ENCODE results near the gene TIAM2. TPM values are rescaled to one million over a fixed set of nuclear protein-coding genes. Genes with fewer than 3 reads are reported as not detected.

Gene TIAM2
- total RNA-seq, 2 donors from 2014 or later = 3.1 to 6.6 TPM

DNA sequence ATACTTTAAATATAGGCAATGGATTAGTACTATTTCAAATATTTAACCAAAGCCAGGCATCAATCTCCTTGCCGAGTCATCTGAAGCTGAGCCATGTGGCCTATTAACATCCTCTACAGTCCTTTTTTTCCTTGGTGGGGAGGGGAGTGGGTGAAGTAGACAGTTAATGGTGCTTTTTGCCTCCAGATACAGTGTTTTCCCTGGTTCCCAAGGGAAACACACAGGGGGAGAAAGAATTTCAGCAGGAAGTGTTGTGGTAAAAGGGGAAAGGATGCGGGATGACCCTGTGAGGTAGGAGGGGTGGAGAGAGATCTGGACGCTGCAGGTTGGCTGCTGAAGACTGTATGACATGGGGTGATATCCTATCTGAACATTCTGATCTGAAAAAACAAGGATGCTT, 278.3 kb downstream of the TIAM2 start:
- intact Hi-C loops (cut with DNase I) = no loop called here
- no peaks in the 10 kb centered on the region for H3K27me3 ChIP-seq
- 63 to 75% methylated on average over 3 of the region's 3 CpGs for WGBS, 2 donors
- no peak overlapping the region for H3K27ac ChIP-seq
- TF ChIP-seq CTCF (IDR thresholded peaks at IDR 0.05) (no peak), POLR2A (IDR thresholded peaks at IDR 0.05) (no peak)
- DNase-seq (no peak), ATAC-seq (peak; percentile 30)
- no peaks in the 10 kb centered on the region for H3K36me3 ChIP-seq (replicated peaks in 1 of 2; ENCODE audit: insufficient read depth in 1 of 2, low read depth in 2 of 2)
- H3K4me1 ChIP-seq = no peaks in the 10 kb centered on the region
- no peaks in the 10 kb centered on the region for H3K9me3 ChIP-seq
- no peak overlapping the region for H3K4me3 ChIP-seq

DNA sequence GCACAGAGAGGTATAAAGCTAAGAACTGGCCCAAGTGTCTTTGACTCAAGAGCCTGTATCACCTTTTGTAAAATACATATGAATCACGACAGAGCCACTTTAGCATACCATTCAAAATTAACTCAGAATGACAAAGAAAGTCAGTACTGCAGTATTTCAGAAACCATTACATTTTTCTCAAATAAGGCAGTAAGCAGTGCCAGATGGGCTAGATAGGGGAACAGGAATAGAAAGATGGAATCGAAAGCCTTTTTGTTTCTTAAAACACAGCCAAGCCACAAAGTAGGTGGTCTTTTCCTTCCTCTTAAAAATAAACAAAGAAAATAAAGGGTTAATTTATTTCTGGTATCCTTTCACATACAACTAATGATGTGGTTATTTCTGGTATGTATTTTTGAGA, 279.0 kb downstream of the TIAM2 start:
- H3K4me1 ChIP-seq = no peaks in the 10 kb centered on the region
- no peaks in the 10 kb centered on the region for H3K36me3 ChIP-seq (replicated peaks in 1 of 2; ENCODE audit: insufficient read depth in 1 of 2, low read depth in 2 of 2)
- H3K4me3 ChIP-seq = no peak overlapping the region
- H3K27ac ChIP-seq = no peak overlapping the region
- intact Hi-C loops (cut with DNase I) = no loop called here
- ATAC-seq (no peak), DNase-seq (no peak)
- H3K27me3 ChIP-seq = no peaks in the 10 kb centered on the region
- no peak for TF ChIP-seq POLR2A (IDR thresholded peaks at IDR 0.05)
- no peak for TF ChIP-seq CTCF (IDR thresholded peaks at IDR 0.05)
- WGBS, 2 donors = 69 to 81% methylated on average over 2 of the region's 2 CpGs
- no peaks in the 10 kb centered on the region for H3K9me3 ChIP-seq

DNA sequence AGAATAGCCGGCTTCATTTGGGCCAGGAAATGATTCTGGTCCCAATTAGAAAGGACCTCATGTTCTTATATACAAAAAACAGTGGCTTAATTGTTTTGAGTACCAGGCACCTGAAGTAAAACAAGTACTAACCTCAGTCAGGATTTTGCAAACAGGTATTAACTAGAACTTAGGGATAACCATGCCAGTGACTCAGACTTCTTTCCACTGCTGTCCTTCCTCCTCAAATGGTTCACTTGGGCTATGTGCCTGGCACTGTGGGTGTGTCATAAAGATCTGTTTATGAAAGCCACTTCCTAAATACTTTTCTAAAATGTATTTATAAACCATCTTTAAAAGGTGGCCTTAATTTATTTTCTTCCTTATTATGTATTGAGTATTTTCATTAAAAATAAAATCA, 279.4 kb downstream of the TIAM2 start:
- no peak for ATAC-seq

DNA sequence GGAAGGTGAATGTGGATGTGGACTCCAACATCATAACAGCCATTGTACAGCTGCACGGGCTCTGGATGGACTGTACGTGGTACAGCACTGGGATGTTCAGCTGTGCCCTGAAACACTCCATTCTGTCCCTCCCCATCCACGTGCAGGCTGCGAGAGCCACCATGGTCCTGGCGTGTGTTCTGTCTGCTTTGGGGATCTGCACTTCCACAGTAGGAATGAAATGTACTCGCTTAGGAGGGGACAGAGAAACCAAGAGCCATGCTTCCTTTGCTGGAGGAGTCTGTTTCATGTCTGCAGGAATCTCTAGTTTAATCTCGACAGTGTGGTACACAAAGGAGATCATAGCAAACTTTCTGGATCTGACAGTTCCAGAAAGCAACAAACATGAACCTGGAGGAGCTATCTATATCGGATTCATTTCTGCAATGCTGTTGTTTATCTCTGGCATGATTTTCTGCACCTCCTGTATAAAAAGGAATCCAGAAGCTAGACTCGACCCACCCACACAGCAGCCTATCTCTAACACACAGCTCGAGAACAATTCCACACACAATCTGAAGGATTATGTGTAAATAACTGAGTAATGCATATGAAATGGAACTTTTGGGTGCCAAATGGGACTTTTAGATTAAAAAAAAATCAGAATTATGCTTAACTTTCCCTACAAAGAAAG, 280.8 kb downstream of the TIAM2 start:
- 73 to 75% methylated on average over 10 of the region's 10 CpGs for WGBS, 2 donors
- Histone ChIP-seq H3K27me3 (no peaks in the 10 kb centered on the region), H3K4me1 (no peaks in the 10 kb centered on the region), H3K4me3 (no peak overlapping the region), H3K9me3 (no peaks in the 10 kb centered on the region), H3K27ac (no peak overlapping the region), H3K36me3 (replicated peaks in 1 of 2; ENCODE audit: insufficient read depth in 1 of 2, low read depth in 2 of 2) (no peaks in the 10 kb centered on the region)
- no peak for ATAC-seq
- no peak for TF ChIP-seq CTCF (IDR thresholded peaks at IDR 0.05)
- TF ChIP-seq POLR2A (IDR thresholded peaks at IDR 0.05) = no peak
- intact Hi-C loops (cut with DNase I) = no loop called here
- DNase-seq = no peak

More for the DNA sequence above, 279.4 kb downstream of the TIAM2 start:
- no peak for DNase-seq
- Histone ChIP-seq H3K36me3 (replicated peaks in 1 of 2; ENCODE audit: insufficient read depth in 1 of 2, low read depth in 2 of 2) (no peaks in the 10 kb centered on the region), H3K4me1 (no peaks in the 10 kb centered on the region), H3K4me3 (no peak overlapping the region), H3K9me3 (no peaks in the 10 kb centered on the region), H3K27ac (no peak overlapping the region), H3K27me3 (no peaks in the 10 kb centered on the region)
- TF ChIP-seq CTCF (IDR thresholded peaks at IDR 0.05) = no peak
- no peak for TF ChIP-seq POLR2A (IDR thresholded peaks at IDR 0.05)
- intact Hi-C loops (cut with DNase I) = no loop called here
- 87 to 94% methylated on average over 1 of the region's 1 CpG for WGBS, 2 donors

GRCh38 chr6:155276638-155277037, 281.5 kb downstream of the TIAM2 start:
- no peak for ATAC-seq
- Histone ChIP-seq H3K27ac (no peak overlapping the region), H3K4me3 (no peak overlapping the region), H3K9me3 (no peaks in the 10 kb centered on the region), H3K27me3 (no peaks in the 10 kb centered on the region), H3K36me3 (replicated peaks in 1 of 2; ENCODE audit: insufficient read depth in 1 of 2, low read depth in 2 of 2) (no peaks in the 10 kb centered on the region), H3K4me1 (no peaks in the 10 kb centered on the region)
- DNase-seq = no peak
- TF ChIP-seq CTCF (IDR thresholded peaks at IDR 0.05) = no peak
- TF ChIP-seq POLR2A (IDR thresholded peaks at IDR 0.05) = no peak
- intact Hi-C loops (cut with DNase I) = no loop called here
